ENCODE measurements around the gene ACAP2.
"Not testable (repeated sequence)": the region's sequence is repeated elsewhere in the genome, so short reads cannot be mapped to it uniquely, and the experiment has no call there.

ACAP2 gene

DNA sequence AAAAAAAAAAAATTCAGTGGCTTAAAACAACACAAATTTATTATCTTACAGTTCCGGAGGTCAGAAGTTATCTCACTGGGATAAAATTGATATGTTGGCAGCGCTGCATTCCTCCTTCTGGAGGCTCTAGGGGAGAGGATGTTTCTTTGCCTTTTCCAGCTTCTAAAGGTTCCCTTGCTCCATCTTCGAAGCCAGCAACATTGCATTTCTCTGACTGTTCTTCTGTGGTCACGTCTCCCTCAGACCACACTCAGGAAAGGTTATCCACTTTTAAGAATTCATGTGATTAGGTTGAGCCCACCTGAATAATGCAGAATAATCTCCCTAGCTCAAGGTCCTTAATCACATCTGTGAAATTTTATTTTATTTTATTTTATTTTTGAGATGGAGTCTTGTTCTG lies 23.4 kb upstream of the ACAP2 start:
- ChIA-PET POLR2A (interaction anchor here (1.2 kb wide), 1 partner anchor 77 kb away, joined by 4 read pairs; the partner anchor contains the start of gene PPP1R2), CTCF (interaction anchor here (0.8 kb wide), 1 partner anchor 195 kb away, joined by 3 read pairs; the partner anchor contains the start of gene XXYLT1)
- DNase-seq (ENCODE audit: low read depth, low spot score) = no peak
- no peak overlapping the region for H3K4me3 ChIP-seq (ENCODE audit: low read depth, low read length)
- TF ChIP-seq, protein P1, sequence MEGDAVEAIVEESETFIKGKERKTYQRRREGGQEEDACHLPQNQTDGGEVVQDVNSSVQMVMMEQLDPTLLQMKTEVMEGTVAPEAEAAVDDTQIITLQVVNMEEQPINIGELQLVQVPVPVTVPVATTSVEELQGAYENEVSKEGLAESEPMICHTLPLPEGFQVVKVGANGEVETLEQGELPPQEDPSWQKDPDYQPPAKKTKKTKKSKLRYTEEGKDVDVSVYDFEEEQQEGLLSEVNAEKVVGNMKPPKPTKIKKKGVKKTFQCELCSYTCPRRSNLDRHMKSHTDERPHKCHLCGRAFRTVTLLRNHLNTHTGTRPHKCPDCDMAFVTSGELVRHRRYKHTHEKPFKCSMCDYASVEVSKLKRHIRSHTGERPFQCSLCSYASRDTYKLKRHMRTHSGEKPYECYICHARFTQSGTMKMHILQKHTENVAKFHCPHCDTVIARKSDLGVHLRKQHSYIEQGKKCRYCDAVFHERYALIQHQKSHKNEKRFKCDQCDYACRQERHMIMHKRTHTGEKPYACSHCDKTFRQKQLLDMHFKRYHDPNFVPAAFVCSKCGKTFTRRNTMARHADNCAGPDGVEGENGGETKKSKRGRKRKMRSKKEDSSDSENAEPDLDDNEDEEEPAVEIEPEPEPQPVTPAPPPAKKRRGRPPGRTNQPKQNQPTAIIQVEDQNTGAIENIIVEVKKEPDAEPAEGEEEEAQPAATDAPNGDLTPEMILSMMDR (IDR thresholded peaks at IDR 0.05; ENCODE audit: insufficient read depth, low read length, missing control alignments) = no peak

DNA sequence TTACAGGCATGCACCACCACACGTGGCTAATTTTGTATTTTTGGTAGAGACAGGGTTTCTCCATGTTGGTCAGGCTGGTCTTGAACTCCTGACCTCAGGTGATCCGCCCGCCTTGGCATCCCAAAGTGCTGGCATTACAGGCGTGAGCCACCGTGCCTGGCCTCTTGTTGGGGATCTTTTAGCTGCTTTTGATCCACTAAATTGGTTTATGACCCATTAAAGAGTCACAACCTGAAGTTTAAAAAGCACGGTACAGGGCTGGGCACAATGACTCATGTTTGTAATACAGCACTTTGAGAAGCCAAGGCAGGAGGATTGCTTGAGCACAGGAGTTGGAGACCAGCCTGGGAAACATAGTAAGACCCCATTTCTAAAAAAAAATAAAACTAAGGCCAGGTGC lies 20.1 kb upstream of the ACAP2 start:
- DNase-seq (ENCODE audit: low read depth, low spot score); H3K4me3 ChIP-seq (ENCODE audit: low read depth, low read length); POLR2A ChIA-PET; CTCF ChIA-PET: not testable (repeated sequence)

DNA sequence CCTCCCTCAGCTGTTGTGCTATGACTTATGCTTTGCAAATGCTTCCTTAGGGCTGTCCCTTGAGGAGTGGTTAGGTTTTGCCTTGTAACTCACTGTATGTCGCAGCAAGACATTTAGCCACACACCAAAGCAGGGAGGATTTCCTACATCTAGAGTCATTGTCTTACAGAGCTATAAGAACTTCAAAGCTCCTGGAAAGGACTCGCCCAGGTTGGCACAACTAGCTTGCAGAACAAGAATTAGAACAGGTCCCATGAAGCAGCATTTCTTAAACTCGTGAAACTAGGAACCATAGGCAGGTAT lies 19.4 kb upstream of the ACAP2 start:
- DNase-seq (ENCODE audit: low read depth, low spot score) = no peak
- TF ChIP-seq, protein P1 (IDR thresholded peaks at IDR 0.05; ENCODE audit: insufficient read depth, low read length, missing control alignments) = no peak
- ChIA-PET CTCF (no interaction called here), POLR2A (no interaction called here)
- no peak overlapping the region for H3K4me3 ChIP-seq (ENCODE audit: low read depth, low read length)

DNA sequence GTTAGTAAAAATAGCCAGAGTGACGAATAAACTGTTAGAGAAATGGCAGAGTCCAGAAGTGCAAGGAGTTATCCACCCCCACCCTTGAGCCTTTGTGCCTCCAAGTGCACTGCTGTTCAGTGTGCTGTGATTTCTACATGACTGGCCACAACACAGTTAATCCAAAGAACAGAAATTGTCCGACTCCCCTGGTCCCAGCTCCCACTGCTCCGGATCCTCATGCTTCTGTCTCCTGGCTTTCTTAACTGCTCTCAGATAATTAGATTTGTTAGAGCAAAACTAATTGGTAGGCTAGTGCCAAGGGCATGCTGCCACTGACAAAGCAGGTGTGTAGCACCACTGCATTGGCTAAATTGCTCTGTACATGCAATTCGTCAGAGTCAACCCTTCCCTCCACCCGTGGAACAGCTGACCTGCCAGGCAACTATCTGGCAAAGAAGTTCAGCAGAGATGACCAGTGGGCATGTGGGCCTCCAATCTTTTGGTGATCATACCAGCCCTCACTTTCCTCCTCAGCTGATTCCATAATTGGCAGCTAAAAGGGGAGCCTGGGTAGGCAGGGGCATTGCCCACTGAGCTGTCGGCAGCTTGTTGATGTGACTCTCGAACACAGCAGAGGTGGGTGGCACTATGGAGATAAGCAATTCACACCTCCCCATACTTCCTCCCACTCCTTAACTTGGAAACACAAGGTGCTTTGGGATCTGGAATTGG lies 18.9 kb upstream of the ACAP2 start:
- ChIA-PET POLR2A (no interaction called here), CTCF (no interaction called here)
- TF ChIP-seq, protein P1 (IDR thresholded peaks at IDR 0.05; ENCODE audit: insufficient read depth, low read length, missing control alignments) = no peak
- H3K4me3 ChIP-seq (ENCODE audit: low read depth, low read length) = no peak overlapping the region
- DNase-seq (ENCODE audit: low read depth, low spot score) = no peak

DNA sequence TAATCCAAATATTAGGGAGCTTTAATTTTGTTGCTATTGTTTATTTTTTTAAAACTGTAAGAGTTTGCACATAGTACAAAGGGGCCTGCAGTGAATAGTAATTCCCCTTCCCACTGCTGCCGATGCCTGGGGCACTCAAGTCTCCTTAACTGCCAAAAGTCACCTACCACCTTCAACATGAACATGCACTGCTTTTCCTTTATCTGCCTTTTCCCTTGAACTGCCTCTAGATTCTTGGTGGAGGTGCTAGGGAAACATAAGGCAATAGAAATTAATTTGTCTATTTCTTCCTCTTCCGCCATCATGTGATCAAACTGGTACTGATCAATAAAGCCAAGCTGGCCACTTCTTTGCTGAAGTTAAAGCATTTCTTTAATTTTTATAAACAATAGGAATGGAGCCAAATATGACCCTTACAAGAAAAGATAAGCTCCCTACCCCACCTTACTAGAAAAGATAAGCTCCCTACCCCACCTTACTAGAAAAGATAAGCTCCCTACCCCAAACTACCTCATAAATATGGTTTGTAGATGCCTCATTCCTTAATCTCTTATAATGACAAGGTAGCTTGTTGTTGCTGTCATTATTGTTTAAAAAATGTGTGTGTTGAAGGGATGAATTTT lies 17.4 kb upstream of the ACAP2 start:
- POLR2A ChIA-PET = no interaction called here
- TF ChIP-seq, protein P1 (IDR thresholded peaks at IDR 0.05; ENCODE audit: insufficient read depth, low read length, missing control alignments) = no peak
- no peak for DNase-seq (ENCODE audit: low read depth, low spot score)
- CTCF ChIA-PET = interaction anchor here (0.9 to 2.1 kb wide), 2 partner anchors 63 to 189 kb away, joined by 4 to 9 read pairs; partner anchors contain the start of gene XXYLT1
- H3K4me3 ChIP-seq (ENCODE audit: low read depth, low read length) = no peak overlapping the region

DNA sequence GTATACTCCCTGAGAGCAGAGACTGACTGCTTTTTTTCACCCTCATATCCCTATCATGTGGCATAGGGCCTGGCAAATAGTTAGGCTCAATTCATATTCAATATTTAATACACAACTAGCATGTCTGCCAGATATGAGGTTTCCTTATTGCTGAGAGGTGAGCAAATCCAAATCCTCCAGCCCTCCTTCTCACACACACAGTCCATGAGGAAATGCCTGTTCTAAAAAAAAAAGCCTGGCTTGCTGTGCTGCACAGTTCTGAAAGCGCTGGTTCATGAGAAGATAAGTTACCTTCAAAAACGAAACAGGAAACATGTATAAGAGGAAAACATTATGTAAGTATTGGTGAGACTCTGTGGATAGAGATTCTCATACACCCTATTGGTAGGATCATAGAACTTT lies 15.5 kb upstream of the ACAP2 start:
- H3K4me3 ChIP-seq (ENCODE audit: low read depth, low read length) = no peak overlapping the region
- CTCF ChIA-PET = no interaction called here
- TF ChIP-seq, protein P1 (IDR thresholded peaks at IDR 0.05; ENCODE audit: insufficient read depth, low read length, missing control alignments) = no peak
- POLR2A ChIA-PET = no interaction called here
- no peak for DNase-seq (ENCODE audit: low read depth, low spot score)

DNA sequence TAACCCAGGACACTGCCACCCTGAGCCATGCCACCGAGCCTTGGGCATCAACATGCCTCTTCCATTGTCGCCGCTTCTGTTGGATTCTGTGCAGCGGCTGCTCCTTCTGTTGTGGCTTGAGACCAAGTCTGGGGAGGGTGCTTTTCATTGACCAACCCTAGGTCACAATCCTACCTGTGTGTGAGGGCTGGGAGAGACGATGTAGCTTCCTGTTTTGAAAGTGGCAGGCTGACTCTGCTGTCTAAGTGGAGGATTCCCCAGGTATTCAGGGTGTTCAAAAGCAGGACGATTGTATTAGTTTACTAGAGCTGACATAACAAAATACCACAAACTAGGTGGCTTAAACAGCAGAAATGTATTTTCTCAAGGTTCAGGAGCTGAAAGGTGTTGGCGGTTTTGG lies 13.0 kb upstream of the ACAP2 start:
- DNase-seq (ENCODE audit: low read depth, low spot score) = no peak
- TF ChIP-seq, protein P1 (IDR thresholded peaks at IDR 0.05; ENCODE audit: insufficient read depth, low read length, missing control alignments) = no peak
- H3K4me3 ChIP-seq (ENCODE audit: low read depth, low read length) = no peak overlapping the region
- ChIA-PET CTCF (no interaction called here), POLR2A (no interaction called here)

Measured in AG04449 (cell line).